ENCODE data around the gene GALNT9. TPM values are rescaled to one million over a fixed set of nuclear protein-coding genes. Genes with fewer than 3 reads are reported as not detected.

Gene GALNT9
- total RNA-seq, 1 experiment from 2014 or later, result not detected

DNA sequence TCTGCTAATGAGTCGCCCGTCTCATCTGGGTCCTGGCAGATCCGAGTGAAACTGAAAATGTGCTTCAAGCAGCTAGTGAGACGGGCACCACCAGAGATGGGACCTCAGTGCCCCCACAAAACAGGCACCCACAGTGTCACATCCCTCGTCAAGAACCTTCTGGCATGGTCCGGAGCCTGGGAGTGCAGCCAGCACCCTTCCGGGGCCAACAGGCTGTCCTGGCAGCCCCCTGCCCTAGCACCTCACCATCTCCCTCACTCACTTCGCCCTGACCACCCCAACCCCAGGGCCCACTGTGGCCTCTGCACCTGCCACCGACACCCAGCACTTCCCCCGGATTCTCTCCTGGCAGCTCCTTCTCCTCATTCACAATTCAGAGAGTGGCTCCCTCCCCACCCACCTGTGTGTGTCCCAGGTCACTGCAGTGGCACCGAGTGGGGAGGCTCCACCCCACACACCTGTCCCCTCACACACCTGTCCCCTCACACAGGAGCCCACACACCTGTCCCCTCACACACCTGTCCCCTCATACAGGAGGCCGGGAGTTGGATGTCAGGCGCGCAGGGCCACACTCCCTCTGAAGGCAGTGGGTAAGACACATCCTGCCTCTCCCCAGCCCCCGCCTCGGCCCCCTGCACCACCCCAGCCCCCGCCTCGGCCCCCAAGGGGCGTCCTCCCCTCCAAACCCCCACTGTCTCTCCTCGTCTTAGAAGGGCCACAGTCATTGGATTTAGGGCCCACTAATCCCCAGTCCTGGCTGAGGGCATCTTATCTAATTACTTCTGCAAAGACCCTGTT, 7.9 kb downstream of the GALNT9 start:
- Histone ChIP-seq H3K4me3 (ENCODE audit: low read length) (no peak overlapping the region), H3K27me3 (ENCODE audit: low read length) (no peaks in the 10 kb centered on the region), H2AFZ (ENCODE audit: low read length) (no peak overlapping the region), H3K9me2 (replicated peaks; ENCODE audit: insufficient read depth, low read length) (no peaks in the 10 kb centered on the region), H3K9me3 (ENCODE audit: low read length) (no peaks in the 10 kb centered on the region), H3K9ac (ENCODE audit: low read length) (no peak overlapping the region), H3K4me1 (ENCODE audit: low read length) (no peaks in the 10 kb centered on the region), H3K27ac (ENCODE audit: low read length) (no peak overlapping the region), H3K79me2 (ENCODE audit: low read length) (no peaks in the 10 kb centered on the region), H3K4me2 (ENCODE audit: low read depth, low read length, poor library complexity, severe bottlenecking) (no peak overlapping the region), H3K36me3 (ENCODE audit: insufficient read depth, low read length) (no peaks in the 10 kb centered on the region), H4K20me1 (ENCODE audit: insufficient read depth, low read depth, low read length) (no peaks in the 10 kb centered on the region)
- DNase-seq, result no peak

DNA sequence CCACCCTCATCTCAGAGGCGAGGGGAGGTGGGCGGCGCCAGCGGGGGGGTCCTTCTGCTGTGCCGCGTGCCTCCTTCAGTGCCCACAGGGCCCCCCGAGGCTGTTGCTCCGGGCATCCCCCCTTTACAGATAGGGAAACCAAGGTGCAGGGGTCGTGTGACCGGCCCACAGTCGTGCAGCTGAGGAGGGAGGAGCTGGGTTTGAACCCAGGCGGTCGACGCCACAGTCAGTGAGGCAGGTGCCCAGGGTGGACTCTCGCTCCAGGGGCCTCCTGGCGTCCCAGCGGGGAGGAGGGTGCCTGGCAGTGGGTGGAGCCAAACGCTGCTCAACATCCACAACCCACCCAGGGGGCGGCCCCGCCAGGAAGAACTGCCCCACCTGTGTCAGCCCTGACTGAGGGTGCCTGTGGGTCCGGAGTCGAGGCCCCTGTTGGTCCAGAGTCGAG, 8.6 kb downstream of the GALNT9 start:
- Histone ChIP-seq H3K4me3 (ENCODE audit: low read length) (no peak overlapping the region), H3K9ac (ENCODE audit: low read length) (no peak overlapping the region), H3K27me3 (ENCODE audit: low read length) (no peaks in the 10 kb centered on the region), H3K4me1 (ENCODE audit: low read length) (no peaks in the 10 kb centered on the region), H3K36me3 (ENCODE audit: insufficient read depth, low read length) (no peaks in the 10 kb centered on the region), H3K9me3 (ENCODE audit: low read length) (no peaks in the 10 kb centered on the region), H3K4me2 (ENCODE audit: low read depth, low read length, poor library complexity, severe bottlenecking) (no peak overlapping the region), H3K27ac (ENCODE audit: low read length) (no peak overlapping the region), H3K79me2 (ENCODE audit: low read length) (no peaks in the 10 kb centered on the region), H2AFZ (ENCODE audit: low read length) (no peak overlapping the region), H3K9me2 (replicated peaks; ENCODE audit: insufficient read depth, low read length) (no peaks in the 10 kb centered on the region), H4K20me1 (ENCODE audit: insufficient read depth, low read depth, low read length) (no peaks in the 10 kb centered on the region)
- DNase-seq, result no peak

DNA sequence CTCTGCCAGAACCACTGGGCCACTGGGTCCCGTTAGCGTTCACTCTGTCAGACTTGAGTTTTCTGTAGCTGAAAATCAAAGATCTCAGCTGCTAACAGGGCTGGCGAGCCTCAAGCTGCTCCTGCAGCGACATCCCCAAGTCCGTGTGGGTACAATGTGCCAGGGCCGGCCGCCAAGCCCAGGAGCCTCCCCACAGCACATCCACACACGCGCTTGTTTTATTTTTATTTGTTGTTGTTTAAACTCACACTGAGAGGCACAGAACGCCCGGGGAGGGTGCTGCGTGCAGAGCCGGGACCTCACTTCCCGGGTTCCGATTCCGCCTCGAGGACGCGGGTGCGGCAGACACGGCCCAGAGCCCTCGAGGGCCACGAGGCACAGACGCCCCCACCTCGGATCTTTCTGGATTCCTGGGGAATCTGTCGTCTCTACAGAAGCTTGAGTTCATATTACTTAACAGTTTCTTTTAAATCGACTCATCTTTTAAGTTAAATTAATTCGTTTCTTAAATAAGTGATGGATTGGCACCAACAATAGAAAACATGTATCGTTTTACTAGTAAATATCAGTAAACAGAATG, 9.3 kb downstream of the GALNT9 start:
- no peaks in the 10 kb centered on the region for H4K20me1 ChIP-seq (ENCODE audit: insufficient read depth, low read depth, low read length)
- H3K4me2 ChIP-seq (ENCODE audit: low read depth, low read length, poor library complexity, severe bottlenecking), result no peak overlapping the region
- H3K27ac ChIP-seq (ENCODE audit: low read length), result no peak overlapping the region
- H2AFZ ChIP-seq (ENCODE audit: low read length), result no peak overlapping the region
- H3K79me2 ChIP-seq (ENCODE audit: low read length), result no peaks in the 10 kb centered on the region
- no peaks in the 10 kb centered on the region for H3K9me3 ChIP-seq (ENCODE audit: low read length)
- H3K4me3 ChIP-seq (ENCODE audit: low read length), result no peak overlapping the region
- no peak overlapping the region for H3K9ac ChIP-seq (ENCODE audit: low read length)
- H3K4me1 ChIP-seq (ENCODE audit: low read length), result no peaks in the 10 kb centered on the region
- no peaks in the 10 kb centered on the region for H3K9me2 ChIP-seq (replicated peaks; ENCODE audit: insufficient read depth, low read length)
- H3K36me3 ChIP-seq (ENCODE audit: insufficient read depth, low read length), result no peaks in the 10 kb centered on the region
- no peak for DNase-seq
- H3K27me3 ChIP-seq (ENCODE audit: low read length), result no peaks in the 10 kb centered on the region

DNA sequence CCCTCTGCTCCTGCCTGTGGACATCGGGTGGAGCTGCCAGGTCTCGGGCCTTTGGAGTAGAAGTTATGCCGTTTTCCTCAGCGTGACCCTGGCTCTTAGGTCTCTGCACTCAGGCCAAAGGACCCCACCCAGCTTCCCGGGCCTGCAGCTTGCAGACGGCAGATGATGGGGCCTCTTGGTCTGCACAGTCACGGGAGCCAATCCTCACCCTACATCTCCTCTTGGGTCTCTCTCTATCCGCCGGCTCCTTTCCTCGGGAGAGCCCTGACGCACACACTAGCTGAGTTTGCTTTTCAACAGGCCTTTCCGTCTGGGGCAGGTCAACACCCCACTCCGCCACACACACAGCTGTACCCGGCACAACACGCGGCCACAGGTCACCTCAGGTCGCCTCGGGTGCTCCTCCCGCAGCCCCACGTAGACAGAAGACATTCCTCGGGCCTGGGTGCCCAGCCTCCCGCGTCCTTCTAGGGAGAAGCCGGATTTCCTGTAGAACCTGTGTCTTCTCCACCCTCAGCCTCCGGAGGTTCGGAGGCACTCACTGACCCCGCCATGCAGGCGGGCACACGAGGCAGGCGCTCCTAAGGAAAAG, 9.9 kb downstream of the GALNT9 start:
- Histone ChIP-seq H3K9me2 (replicated peaks; ENCODE audit: insufficient read depth, low read length) (no peaks in the 10 kb centered on the region), H4K20me1 (ENCODE audit: insufficient read depth, low read depth, low read length) (no peaks in the 10 kb centered on the region), H3K27me3 (ENCODE audit: low read length) (no peaks in the 10 kb centered on the region), H3K4me2 (ENCODE audit: low read depth, low read length, poor library complexity, severe bottlenecking) (no peak overlapping the region), H3K36me3 (ENCODE audit: insufficient read depth, low read length) (no peaks in the 10 kb centered on the region), H3K27ac (ENCODE audit: low read length) (no peak overlapping the region), H3K9ac (ENCODE audit: low read length) (no peak overlapping the region), H3K4me3 (ENCODE audit: low read length) (no peak overlapping the region), H3K79me2 (ENCODE audit: low read length) (no peaks in the 10 kb centered on the region), H3K9me3 (ENCODE audit: low read length) (no peaks in the 10 kb centered on the region), H2AFZ (ENCODE audit: low read length) (no peak overlapping the region), H3K4me1 (ENCODE audit: low read length) (no peaks in the 10 kb centered on the region)
- no peak for DNase-seq

DNA sequence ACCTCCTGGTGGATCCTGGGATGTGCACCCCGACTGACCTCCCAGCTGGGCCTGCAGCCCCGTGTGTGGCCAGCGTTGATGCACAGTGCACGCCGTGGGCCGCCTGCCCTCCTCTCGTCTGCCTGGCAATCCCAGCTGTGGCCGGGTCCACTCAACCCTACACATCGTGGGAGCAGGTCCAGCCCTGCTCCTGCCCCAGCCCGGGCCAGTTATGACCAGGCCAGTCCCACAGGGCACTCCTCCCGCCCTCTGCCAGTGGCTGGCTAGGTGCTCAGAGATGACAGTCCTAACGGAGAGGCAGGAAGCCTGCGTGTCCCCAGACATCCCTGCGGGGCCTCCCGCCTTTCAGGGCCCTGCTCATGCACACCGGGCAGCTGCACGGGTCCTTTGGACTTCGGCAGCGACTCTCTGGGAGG, 10.8 kb downstream of the GALNT9 start:
- H4K20me1 ChIP-seq (ENCODE audit: insufficient read depth, low read depth, low read length), result no peaks in the 10 kb centered on the region
- H3K4me1 ChIP-seq (ENCODE audit: low read length), result no peaks in the 10 kb centered on the region
- no peak overlapping the region for H3K27ac ChIP-seq (ENCODE audit: low read length)
- H3K9me3 ChIP-seq (ENCODE audit: low read length), result no peaks in the 10 kb centered on the region
- no peak for DNase-seq
- no peak overlapping the region for H3K4me2 ChIP-seq (ENCODE audit: low read depth, low read length, poor library complexity, severe bottlenecking)
- H3K4me3 ChIP-seq (ENCODE audit: low read length), result no peak overlapping the region
- H2AFZ ChIP-seq (ENCODE audit: low read length), result no peak overlapping the region
- H3K9me2 ChIP-seq (replicated peaks; ENCODE audit: insufficient read depth, low read length), result no peaks in the 10 kb centered on the region
- no peak overlapping the region for H3K9ac ChIP-seq (ENCODE audit: low read length)
- no peaks in the 10 kb centered on the region for H3K79me2 ChIP-seq (ENCODE audit: low read length)
- H3K36me3 ChIP-seq (ENCODE audit: insufficient read depth, low read length), result no peaks in the 10 kb centered on the region
- no peaks in the 10 kb centered on the region for H3K27me3 ChIP-seq (ENCODE audit: low read length)

DNA sequence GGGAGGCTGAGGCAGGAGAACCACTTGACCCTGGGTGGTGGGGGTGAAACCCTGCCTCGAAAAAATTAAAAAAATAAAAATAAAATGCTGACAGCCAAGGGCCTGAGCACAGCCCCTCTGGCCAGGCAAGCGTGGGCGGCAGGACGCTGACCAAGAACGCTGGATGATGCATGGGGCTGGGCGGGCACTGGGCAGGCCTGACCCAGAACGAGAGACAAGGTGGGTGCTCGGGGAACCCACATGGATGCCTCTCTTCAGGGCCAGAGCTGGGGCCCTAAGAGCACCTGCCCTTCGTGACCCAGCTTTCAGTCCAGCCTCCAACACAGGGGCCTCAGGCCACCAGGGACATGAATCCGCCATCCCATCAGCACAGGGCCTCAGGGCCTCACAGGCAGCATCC, 11.3 kb downstream of the GALNT9 start:
- Histone ChIP-seq H3K27ac (ENCODE audit: low read length) (no peak overlapping the region), H2AFZ (ENCODE audit: low read length) (no peak overlapping the region), H3K9me3 (ENCODE audit: low read length) (no peaks in the 10 kb centered on the region), H3K36me3 (ENCODE audit: insufficient read depth, low read length) (no peaks in the 10 kb centered on the region), H3K9ac (ENCODE audit: low read length) (no peak overlapping the region), H3K4me2 (ENCODE audit: low read depth, low read length, poor library complexity, severe bottlenecking) (no peak overlapping the region), H3K4me1 (ENCODE audit: low read length) (no peaks in the 10 kb centered on the region), H3K79me2 (ENCODE audit: low read length) (no peaks in the 10 kb centered on the region), H3K9me2 (replicated peaks; ENCODE audit: insufficient read depth, low read length) (no peaks in the 10 kb centered on the region), H3K4me3 (ENCODE audit: low read length) (no peak overlapping the region), H3K27me3 (ENCODE audit: low read length) (no peaks in the 10 kb centered on the region), H4K20me1 (ENCODE audit: insufficient read depth, low read depth, low read length) (no peaks in the 10 kb centered on the region)
- DNase-seq, result no peak

DNA sequence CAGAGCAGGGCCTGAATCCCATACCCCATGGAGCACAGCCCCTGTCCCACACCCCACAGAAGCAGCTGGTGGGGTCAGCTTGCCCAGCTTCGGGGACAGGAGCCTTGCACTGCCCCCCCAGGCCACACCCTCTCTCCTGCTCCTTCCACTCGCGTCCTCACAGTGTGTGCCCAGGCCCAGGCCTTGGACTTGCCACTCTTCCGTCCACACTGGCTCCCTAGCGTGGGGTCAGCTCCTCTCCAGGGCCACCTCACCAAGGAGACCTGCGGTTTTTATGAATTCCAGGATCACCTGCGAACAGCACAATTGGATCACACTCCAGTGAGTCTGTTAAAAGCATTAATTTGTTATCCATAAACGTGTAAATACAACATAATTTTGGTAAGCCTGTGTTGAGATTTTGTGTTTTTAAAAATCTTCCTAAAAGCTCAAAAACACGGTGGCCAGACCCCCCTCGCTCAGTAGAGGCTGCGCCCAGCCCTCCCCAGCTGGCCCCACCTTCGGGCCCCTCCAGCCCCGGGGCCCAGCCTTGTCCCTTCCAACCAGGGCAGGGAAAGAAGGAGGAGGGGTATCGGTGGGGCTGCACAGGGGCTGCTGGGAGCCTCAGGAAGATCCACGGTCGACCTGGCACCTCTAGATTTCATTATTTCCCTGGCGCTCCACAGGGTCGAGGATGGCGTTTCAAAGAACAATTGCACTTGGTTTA, 12.0 kb downstream of the GALNT9 start:
- Histone ChIP-seq H4K20me1 (ENCODE audit: insufficient read depth, low read depth, low read length) (no peaks in the 10 kb centered on the region), H3K36me3 (ENCODE audit: insufficient read depth, low read length) (no peaks in the 10 kb centered on the region)

More for the DNA sequence above, 12.0 kb downstream of the GALNT9 start:
- Histone ChIP-seq H3K4me1 (ENCODE audit: low read length) (no peaks in the 10 kb centered on the region), H3K4me3 (ENCODE audit: low read length) (no peak overlapping the region), H3K9me2 (replicated peaks; ENCODE audit: insufficient read depth, low read length) (no peaks in the 10 kb centered on the region), H3K27ac (ENCODE audit: low read length) (no peak overlapping the region), H2AFZ (ENCODE audit: low read length) (no peak overlapping the region), H3K4me2 (ENCODE audit: low read depth, low read length, poor library complexity, severe bottlenecking) (no peak overlapping the region), H3K79me2 (ENCODE audit: low read length) (no peaks in the 10 kb centered on the region), H3K27me3 (ENCODE audit: low read length) (no peaks in the 10 kb centered on the region), H3K9ac (ENCODE audit: low read length) (no peak overlapping the region), H3K9me3 (ENCODE audit: low read length) (no peaks in the 10 kb centered on the region)
- no peak for DNase-seq
